B cell (primary cell): ENCODE results near the gene CLDN4.

Experiments used
- EZH2 ChIP-seq: IDR thresholded peaks from 2 replicates; pipeline ENCODE4 v1.6.1; 2012; ENCODE audit warnings: borderline replicate concordance, low read depth, mild to moderate bottlenecking, moderate library complexity, low read length; ENCODE audit not compliant: insufficient read depth, poor library complexity, severe bottlenecking
- TF ChIP-seq, protein P1 (sequence below): fragments of 200-600 bp; IDR thresholded peaks from one replicate; pipeline ENCODE4 v1.8.0; 2022; ENCODE audit warnings: antibody characterized with exemption, mild to moderate bottlenecking

DNA sequence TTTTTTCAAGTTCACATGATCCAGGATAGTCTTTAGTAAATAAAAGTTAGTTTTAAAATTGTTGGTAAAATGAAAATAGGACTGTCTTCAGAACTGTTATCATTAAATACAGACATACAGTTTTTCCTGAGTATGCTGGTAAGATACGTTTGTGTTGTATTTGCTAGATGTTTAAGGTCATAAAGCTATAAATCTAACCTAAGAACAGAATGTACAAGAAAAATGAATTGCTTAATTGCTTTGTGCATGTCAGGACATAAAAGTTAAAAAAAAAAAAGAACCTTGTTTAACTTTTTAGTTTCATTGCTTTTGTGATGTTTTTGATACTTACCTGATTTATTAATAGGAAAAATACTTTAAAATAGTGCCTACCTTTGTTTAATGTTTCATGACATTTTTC is 29.2 kb upstream of the CLDN4 start:
- TF ChIP-seq, protein P1, sequence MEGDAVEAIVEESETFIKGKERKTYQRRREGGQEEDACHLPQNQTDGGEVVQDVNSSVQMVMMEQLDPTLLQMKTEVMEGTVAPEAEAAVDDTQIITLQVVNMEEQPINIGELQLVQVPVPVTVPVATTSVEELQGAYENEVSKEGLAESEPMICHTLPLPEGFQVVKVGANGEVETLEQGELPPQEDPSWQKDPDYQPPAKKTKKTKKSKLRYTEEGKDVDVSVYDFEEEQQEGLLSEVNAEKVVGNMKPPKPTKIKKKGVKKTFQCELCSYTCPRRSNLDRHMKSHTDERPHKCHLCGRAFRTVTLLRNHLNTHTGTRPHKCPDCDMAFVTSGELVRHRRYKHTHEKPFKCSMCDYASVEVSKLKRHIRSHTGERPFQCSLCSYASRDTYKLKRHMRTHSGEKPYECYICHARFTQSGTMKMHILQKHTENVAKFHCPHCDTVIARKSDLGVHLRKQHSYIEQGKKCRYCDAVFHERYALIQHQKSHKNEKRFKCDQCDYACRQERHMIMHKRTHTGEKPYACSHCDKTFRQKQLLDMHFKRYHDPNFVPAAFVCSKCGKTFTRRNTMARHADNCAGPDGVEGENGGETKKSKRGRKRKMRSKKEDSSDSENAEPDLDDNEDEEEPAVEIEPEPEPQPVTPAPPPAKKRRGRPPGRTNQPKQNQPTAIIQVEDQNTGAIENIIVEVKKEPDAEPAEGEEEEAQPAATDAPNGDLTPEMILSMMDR: no peak
- TF ChIP-seq EZH2: no peak
